Stimulated activated CD8-positive, alpha-beta memory T cell treated with anti-CD3 and anti-CD28 coated beads, Interleukin-4, amount 100 ng/mL, for 1 hour (primary cell): ENCODE measurements around the gene SH3RF3.
"Not testable (repeated sequence)": the region's sequence is repeated elsewhere in the genome, so short reads cannot be mapped to it uniquely, and the experiment has no call there.

ENCODE experiments used
- DNase-seq, 2 donors: peaks; one replicate each; pipeline ENCODE4 v3.0.0-alpha.2; 2020; ENCODE audit warnings: low read depth in 2 of 2, low spot score in 1 of 2

The SH3RF3 gene

GRCh38 chr2:109128616-109129355 is at the start of gene SH3RF3:
SH3RF3 (plus strand) TSS chr2:109129205.
- DNase-seq = no peak

- no peak for DNase-seq
These were observed 49.4 kb upstream of the SH3RF3 start for GRCh38 chr2:109079590-109079989.

GRCh38 chr2:109080109-109080508 is 48.9 kb upstream of the SH3RF3 start:
- DNase-seq = no peak

GRCh38 chr2:109080757-109081156 is 48.2 kb upstream of the SH3RF3 start:
- no peak for DNase-seq

GRCh38 chr2:109081374-109081773 is 47.6 kb upstream of the SH3RF3 start:
- no peak for DNase-seq

GRCh38 chr2:109083771-109084170 is 45.2 kb upstream of the SH3RF3 start:
- DNase-seq = no peak

GRCh38 chr2:109084341-109084740 is 44.7 kb upstream of the SH3RF3 start:
- no peak for DNase-seq

GRCh38 chr2:109085912-109086742 is 42.9 kb upstream of the SH3RF3 start:
- DNase-seq = no peak

GRCh38 chr2:109086743-109087020 is 42.3 kb upstream of the SH3RF3 start:
- no peak for DNase-seq

- no peak for DNase-seq
These were observed 41.8 kb upstream of the SH3RF3 start for GRCh38 chr2:109087055-109087663.

- DNase-seq = no peak
These were observed 39.3 kb upstream of the SH3RF3 start for GRCh38 chr2:109089602-109090300.

GRCh38 chr2:109091526-109091925 is 37.5 kb upstream of the SH3RF3 start:
- DNase-seq = no peak

- no peak for DNase-seq
These were observed 34.9 kb upstream of the SH3RF3 start for GRCh38 chr2:109094144-109094543.

GRCh38 chr2:109098251-109098920 is 30.6 kb upstream of the SH3RF3 start:
- DNase-seq = no peak

- no peak for DNase-seq
These were observed 30.1 kb upstream of the SH3RF3 start for GRCh38 chr2:109098921-109099273.

GRCh38 chr2:109102588-109103233 is 26.3 kb upstream of the SH3RF3 start:
- no peak for DNase-seq

GRCh38 chr2:109105113-109105512 is 23.9 kb upstream of the SH3RF3 start:
- no peak for DNase-seq

- DNase-seq = no peak
These were observed 20.3 kb upstream of the SH3RF3 start for GRCh38 chr2:109108740-109109139.

GRCh38 chr2:109109342-109109741 is 19.7 kb upstream of the SH3RF3 start:
- no peak for DNase-seq

- no peak for DNase-seq
These were observed 18.8 kb upstream of the SH3RF3 start for GRCh38 chr2:109110170-109110569.

- not testable (repeated sequence) for DNase-seq
These were observed 11.8 kb upstream of the SH3RF3 start for GRCh38 chr2:109117181-109117580.
